RWPE1 (cell line): ENCODE data around the gene SOX9.

Source experiments
- CTCF ChIA-PET: fragments of 350-600 bp; sonication (Branson Sonifier 250); formaldehyde crosslinking; extraction: SDS; loops from one replicate; lab custom pipeline; 2021; lab: Yijun Ruan, JAX
- POLR2A ChIA-PET: fragments of 400-600 bp; formaldehyde crosslinking; extraction: SDS; loops from one replicate; lab custom pipeline; 2020; ENCODE audit warnings: antibody characterized with exemption; ENCODE audit not compliant: low non-redundant PET; lab: Yijun Ruan, JAX
- DNase-seq: peaks from one replicate; pipeline ENCODE4 v3.0.0; 2012; ENCODE audit warnings: low spot score
- H3K27ac ChIP-seq: fragments of 450-650 bp; 2 replicates; pipeline ENCODE4 v1.5.1; 2017
- TF ChIP-seq, protein P1 (sequence below): fragments of 450-650 bp; conservative IDR thresholded peaks from 2 replicates; pipeline ENCODE4 v1.5.1; 2017; ENCODE audit warnings: low read depth, mild to moderate bottlenecking

SOX9 gene

DNA sequence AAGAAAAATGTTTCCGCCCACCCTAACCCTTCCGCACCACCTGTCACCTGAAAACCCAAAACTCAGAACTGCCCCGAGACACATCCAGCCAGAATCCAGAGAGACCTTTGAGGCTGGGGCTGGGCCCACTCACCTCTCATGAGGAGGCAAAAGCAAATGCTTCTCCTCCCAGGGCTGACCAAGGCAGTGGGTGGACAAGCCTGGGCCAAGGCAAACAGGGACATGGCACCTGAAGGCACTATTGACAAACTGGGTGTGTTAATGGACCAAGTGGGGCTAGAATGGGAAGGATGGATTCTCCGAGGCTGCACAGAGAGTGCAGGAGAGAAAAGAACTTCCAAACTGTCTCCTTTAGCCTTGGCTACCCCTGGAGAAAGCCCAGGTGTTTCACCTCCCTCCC lies 54.4 kb downstream of the SOX9 start:
- POLR2A ChIA-PET = no interaction called here
- DNase-seq = no peak
- CTCF ChIA-PET = no interaction called here
- TF ChIP-seq, protein P1, sequence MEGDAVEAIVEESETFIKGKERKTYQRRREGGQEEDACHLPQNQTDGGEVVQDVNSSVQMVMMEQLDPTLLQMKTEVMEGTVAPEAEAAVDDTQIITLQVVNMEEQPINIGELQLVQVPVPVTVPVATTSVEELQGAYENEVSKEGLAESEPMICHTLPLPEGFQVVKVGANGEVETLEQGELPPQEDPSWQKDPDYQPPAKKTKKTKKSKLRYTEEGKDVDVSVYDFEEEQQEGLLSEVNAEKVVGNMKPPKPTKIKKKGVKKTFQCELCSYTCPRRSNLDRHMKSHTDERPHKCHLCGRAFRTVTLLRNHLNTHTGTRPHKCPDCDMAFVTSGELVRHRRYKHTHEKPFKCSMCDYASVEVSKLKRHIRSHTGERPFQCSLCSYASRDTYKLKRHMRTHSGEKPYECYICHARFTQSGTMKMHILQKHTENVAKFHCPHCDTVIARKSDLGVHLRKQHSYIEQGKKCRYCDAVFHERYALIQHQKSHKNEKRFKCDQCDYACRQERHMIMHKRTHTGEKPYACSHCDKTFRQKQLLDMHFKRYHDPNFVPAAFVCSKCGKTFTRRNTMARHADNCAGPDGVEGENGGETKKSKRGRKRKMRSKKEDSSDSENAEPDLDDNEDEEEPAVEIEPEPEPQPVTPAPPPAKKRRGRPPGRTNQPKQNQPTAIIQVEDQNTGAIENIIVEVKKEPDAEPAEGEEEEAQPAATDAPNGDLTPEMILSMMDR = no peak
- H3K27ac ChIP-seq = peak overlapping the region; percentile 56
